HepG2 (cell line): ENCODE data around the gene NSF. TPM values are rescaled to one million over a fixed set of nuclear protein-coding genes. Genes with fewer than 3 reads are reported as not detected.

Experiments
- SOX5 ChIP-seq: IDR thresholded peaks from 2 replicates; pipeline ENCODE4 v1.6.1; 2016; ENCODE audit warnings: borderline replicate concordance
- polyA plus RNA-seq, 8 experiments: library from polyadenylated mRNA; depleted of rRNA in 3 of 8; stranded (reverse) in 7 of 8; unstranded in 1 of 8; fragments of >200 nt; fragmentation: Illumina TruSeq in 4 of 8; extraction: Trizol in 4 of 8; gene quantifications; 2 replicates each; pipeline versions ENCODE4 v1.2.1 to v1.2.3, GENCODE V29; 2011 to 2016; ENCODE audit warnings: low read depth in 4 of 8, missing spikeins in 1 of 8, mixed read lengths in 1 of 8; ENCODE audit not compliant: insufficient read depth in 1 of 8
- total RNA-seq, 5 experiments: library from RNA; depleted of rRNA; stranded (reverse); fragments of >200 nt; fragmentation: Illumina TruSeq; extraction: Trizol; gene quantifications; 2 replicates each; pipeline ENCODE4 v1.2.3, GENCODE V29; 2016; ENCODE audit warnings: low read depth in 1 of 5
- TF ChIP-seq, protein P1 (sequence below): sonication (generic); formaldehyde crosslinking; conservative IDR thresholded peaks from 2 replicates; pipeline ENCODE4 v1.4.0; 2020; ENCODE audit warnings: missing genetic modification reagents
- TF ChIP-seq, protein P2 (sequence below): IDR thresholded peaks from 2 replicates; pipeline ENCODE4 v1.6.1; 2016; ENCODE audit warnings: low read depth, missing genetic modification reagents, missing compliant biosample characterization
- TF ChIP-seq, protein P3 (sequence below): sonication (generic); formaldehyde crosslinking; IDR thresholded peaks from 2 replicates; pipeline ENCODE4 v1.4.0; 2020; ENCODE audit warnings: mild to moderate bottlenecking, missing genetic modification reagents
- TF ChIP-seq, protein P4 (sequence below): sonication (generic); formaldehyde crosslinking; IDR thresholded peaks from 2 replicates; pipeline ENCODE4 v1.5.0; 2020; ENCODE audit warnings: mild to moderate bottlenecking, missing genetic modification reagents, borderline replicate concordance
- TF ChIP-seq, protein P5 (sequence below): sonication (generic); formaldehyde crosslinking; IDR thresholded peaks from 2 replicates; pipeline ENCODE4 v1.4.0; 2020; ENCODE audit warnings: mild to moderate bottlenecking, missing genetic modification reagents
- TF ChIP-seq, protein P6 (sequence below): IDR thresholded peaks from 2 replicates; pipeline ENCODE4 v1.6.1; 2016; ENCODE audit warnings: low read depth, control low read depth

NSF gene
- total and polyA plus RNA-seq, 2 of the 13 experiments (the other 11 are each of a cell fraction or from before 2014, with no cell fraction given), result 21.9 to 37.8 TPM

DNA sequence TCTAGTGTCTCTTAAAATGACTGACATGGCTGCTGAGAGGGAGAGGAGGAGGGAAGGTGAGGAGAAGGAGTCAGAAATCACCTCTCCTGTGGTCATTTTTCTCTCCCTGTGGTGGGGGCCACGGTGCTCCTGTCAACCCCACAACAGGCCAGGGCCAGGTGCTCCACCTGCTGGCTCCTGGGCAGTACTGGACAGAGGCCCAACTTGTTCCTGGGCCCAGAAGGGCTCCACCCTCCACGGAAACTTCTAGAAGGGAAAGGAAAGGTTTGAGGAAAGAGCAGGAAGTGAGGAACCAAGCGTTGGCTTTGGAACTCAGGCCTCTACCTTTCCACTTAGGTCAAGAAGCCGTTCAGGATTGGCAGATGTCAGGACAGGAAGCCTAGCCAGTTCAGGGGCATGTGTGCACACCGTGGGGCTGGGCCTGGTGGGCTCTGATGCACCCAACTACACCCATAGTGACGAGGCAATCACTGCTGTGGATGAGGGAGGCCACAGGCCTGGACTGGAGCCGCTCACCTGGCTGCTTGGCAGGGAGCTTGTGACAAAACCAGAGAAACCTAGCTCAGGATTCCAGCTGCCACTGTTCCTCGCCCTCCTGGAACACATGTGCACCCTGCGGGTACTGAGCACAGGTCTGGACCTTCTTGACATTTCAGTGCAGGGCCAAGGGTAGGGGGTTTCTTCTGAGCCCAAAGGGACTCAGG lies 191.9 kb downstream of the NSF start (continued):
- TF ChIP-seq, protein P1, sequence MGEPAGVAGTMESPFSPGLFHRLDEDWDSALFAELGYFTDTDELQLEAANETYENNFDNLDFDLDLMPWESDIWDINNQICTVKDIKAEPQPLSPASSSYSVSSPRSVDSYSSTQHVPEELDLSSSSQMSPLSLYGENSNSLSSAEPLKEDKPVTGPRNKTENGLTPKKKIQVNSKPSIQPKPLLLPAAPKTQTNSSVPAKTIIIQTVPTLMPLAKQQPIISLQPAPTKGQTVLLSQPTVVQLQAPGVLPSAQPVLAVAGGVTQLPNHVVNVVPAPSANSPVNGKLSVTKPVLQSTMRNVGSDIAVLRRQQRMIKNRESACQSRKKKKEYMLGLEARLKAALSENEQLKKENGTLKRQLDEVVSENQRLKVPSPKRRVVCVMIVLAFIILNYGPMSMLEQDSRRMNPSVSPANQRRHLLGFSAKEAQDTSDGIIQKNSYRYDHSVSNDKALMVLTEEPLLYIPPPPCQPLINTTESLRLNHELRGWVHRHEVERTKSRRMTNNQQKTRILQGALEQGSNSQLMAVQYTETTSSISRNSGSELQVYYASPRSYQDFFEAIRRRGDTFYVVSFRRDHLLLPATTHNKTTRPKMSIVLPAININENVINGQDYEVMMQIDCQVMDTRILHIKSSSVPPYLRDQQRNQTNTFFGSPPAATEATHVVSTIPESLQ (CRISPR knock-in tag), result no peak
- TF ChIP-seq, protein P2, sequence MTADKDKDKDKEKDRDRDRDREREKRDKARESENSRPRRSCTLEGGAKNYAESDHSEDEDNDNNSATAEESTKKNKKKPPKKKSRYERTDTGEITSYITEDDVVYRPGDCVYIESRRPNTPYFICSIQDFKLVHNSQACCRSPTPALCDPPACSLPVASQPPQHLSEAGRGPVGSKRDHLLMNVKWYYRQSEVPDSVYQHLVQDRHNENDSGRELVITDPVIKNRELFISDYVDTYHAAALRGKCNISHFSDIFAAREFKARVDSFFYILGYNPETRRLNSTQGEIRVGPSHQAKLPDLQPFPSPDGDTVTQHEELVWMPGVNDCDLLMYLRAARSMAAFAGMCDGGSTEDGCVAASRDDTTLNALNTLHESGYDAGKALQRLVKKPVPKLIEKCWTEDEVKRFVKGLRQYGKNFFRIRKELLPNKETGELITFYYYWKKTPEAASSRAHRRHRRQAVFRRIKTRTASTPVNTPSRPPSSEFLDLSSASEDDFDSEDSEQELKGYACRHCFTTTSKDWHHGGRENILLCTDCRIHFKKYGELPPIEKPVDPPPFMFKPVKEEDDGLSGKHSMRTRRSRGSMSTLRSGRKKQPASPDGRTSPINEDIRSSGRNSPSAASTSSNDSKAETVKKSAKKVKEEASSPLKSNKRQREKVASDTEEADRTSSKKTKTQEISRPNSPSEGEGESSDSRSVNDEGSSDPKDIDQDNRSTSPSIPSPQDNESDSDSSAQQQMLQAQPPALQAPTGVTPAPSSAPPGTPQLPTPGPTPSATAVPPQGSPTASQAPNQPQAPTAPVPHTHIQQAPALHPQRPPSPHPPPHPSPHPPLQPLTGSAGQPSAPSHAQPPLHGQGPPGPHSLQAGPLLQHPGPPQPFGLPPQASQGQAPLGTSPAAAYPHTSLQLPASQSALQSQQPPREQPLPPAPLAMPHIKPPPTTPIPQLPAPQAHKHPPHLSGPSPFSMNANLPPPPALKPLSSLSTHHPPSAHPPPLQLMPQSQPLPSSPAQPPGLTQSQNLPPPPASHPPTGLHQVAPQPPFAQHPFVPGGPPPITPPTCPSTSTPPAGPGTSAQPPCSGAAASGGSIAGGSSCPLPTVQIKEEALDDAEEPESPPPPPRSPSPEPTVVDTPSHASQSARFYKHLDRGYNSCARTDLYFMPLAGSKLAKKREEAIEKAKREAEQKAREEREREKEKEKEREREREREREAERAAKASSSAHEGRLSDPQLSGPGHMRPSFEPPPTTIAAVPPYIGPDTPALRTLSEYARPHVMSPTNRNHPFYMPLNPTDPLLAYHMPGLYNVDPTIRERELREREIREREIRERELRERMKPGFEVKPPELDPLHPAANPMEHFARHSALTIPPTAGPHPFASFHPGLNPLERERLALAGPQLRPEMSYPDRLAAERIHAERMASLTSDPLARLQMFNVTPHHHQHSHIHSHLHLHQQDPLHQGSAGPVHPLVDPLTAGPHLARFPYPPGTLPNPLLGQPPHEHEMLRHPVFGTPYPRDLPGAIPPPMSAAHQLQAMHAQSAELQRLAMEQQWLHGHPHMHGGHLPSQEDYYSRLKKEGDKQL (CRISPR knock-in tag), result no peak
- TF ChIP-seq, protein P3, sequence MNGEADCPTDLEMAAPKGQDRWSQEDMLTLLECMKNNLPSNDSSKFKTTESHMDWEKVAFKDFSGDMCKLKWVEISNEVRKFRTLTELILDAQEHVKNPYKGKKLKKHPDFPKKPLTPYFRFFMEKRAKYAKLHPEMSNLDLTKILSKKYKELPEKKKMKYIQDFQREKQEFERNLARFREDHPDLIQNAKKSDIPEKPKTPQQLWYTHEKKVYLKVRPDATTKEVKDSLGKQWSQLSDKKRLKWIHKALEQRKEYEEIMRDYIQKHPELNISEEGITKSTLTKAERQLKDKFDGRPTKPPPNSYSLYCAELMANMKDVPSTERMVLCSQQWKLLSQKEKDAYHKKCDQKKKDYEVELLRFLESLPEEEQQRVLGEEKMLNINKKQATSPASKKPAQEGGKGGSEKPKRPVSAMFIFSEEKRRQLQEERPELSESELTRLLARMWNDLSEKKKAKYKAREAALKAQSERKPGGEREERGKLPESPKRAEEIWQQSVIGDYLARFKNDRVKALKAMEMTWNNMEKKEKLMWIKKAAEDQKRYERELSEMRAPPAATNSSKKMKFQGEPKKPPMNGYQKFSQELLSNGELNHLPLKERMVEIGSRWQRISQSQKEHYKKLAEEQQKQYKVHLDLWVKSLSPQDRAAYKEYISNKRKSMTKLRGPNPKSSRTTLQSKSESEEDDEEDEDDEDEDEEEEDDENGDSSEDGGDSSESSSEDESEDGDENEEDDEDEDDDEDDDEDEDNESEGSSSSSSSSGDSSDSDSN (CRISPR knock-in tag), result peak; percentile 38; the same call in 1 of the 2 replicates
- 0 out of 2 replicates have a peak, but pooled peaks have one; percentile 14 for TF ChIP-seq SOX5 (CRISPR knock-in tag)
- TF ChIP-seq, protein P4, sequence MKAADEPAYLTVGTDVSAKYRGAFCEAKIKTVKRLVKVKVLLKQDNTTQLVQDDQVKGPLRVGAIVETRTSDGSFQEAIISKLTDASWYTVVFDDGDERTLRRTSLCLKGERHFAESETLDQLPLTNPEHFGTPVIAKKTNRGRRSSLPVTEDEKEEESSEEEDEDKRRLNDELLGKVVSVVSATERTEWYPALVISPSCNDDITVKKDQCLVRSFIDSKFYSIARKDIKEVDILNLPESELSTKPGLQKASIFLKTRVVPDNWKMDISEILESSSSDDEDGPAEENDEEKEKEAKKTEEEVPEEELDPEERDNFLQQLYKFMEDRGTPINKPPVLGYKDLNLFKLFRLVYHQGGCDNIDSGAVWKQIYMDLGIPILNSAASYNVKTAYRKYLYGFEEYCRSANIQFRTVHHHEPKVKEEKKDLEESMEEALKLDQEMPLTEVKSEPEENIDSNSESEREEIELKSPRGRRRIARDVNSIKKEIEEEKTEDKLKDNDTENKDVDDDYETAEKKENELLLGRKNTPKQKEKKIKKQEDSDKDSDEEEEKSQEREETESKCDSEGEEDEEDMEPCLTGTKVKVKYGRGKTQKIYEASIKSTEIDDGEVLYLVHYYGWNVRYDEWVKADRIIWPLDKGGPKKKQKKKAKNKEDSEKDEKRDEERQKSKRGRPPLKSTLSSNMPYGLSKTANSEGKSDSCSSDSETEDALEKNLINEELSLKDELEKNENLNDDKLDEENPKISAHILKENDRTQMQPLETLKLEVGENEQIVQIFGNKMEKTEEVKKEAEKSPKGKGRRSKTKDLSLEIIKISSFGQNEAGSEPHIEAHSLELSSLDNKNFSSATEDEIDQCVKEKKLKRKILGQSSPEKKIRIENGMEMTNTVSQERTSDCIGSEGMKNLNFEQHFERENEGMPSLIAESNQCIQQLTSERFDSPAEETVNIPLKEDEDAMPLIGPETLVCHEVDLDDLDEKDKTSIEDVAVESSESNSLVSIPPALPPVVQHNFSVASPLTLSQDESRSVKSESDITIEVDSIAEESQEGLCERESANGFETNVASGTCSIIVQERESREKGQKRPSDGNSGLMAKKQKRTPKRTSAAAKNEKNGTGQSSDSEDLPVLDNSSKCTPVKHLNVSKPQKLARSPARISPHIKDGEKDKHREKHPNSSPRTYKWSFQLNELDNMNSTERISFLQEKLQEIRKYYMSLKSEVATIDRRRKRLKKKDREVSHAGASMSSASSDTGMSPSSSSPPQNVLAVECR (CRISPR knock-in tag), result peak; percentile 54; the same call in 1 of the 2 replicates
- TF ChIP-seq, protein P5, sequence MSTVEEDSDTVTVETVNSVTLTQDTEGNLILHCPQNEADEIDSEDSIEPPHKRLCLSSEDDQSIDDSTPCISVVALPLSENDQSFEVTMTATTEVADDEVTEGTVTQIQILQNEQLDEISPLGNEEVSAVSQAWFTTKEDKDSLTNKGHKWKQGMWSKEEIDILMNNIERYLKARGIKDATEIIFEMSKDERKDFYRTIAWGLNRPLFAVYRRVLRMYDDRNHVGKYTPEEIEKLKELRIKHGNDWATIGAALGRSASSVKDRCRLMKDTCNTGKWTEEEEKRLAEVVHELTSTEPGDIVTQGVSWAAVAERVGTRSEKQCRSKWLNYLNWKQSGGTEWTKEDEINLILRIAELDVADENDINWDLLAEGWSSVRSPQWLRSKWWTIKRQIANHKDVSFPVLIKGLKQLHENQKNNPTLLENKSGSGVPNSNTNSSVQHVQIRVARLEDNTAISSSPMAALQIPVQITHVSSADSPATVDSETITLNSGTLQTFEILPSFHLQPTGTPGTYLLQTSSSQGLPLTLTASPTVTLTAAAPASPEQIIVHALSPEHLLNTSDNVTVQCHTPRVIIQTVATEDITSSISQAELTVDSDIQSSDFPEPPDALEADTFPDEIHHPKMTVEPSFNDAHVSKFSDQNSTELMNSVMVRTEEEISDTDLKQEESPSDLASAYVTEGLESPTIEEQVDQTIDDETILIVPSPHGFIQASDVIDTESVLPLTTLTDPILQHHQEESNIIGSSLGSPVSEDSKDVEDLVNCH (CRISPR knock-in tag), result no peak
- TF ChIP-seq, protein P6, sequence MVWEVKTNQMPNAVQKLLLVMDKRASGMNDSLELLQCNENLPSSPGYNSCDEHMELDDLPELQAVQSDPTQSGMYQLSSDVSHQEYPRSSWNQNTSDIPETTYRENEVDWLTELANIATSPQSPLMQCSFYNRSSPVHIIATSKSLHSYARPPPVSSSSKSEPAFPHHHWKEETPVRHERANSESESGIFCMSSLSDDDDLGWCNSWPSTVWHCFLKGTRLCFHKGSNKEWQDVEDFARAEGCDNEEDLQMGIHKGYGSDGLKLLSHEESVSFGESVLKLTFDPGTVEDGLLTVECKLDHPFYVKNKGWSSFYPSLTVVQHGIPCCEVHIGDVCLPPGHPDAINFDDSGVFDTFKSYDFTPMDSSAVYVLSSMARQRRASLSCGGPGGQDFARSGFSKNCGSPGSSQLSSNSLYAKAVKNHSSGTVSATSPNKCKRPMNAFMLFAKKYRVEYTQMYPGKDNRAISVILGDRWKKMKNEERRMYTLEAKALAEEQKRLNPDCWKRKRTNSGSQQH (CRISPR knock-in tag), result peak; percentile 48; the same call in 1 of the 2 replicates
